PC-3 (cell line): ENCODE data around the gene MPPED1.

Experiments used
- CTCF ChIP-seq: fragments of 300-600 bp; sonication (generic); conservative IDR thresholded peaks from 2 replicates; pipeline ENCODE4 v1.5.1; 2017; ENCODE audit warnings: antibody characterized with exemption, low read depth, mild to moderate bottlenecking, low read length
- EZH2 ChIP-seq: fragments of 300-600 bp; sonication (generic); IDR thresholded peaks from one replicate; pipeline ENCODE4 v1.6.1; 2017; ENCODE audit warnings: antibody characterized with exemption, mild to moderate bottlenecking, low read length; ENCODE audit not compliant: unreplicated experiment
- EZH2phosphoT487 ChIP-seq: fragments of 300-600 bp; sonication (generic); IDR thresholded peaks from 2 replicates; pipeline ENCODE4 v1.6.1; 2018; ENCODE audit warnings: mild to moderate bottlenecking, antibody characterized with exemption, low read length, borderline replicate concordance

DNA sequence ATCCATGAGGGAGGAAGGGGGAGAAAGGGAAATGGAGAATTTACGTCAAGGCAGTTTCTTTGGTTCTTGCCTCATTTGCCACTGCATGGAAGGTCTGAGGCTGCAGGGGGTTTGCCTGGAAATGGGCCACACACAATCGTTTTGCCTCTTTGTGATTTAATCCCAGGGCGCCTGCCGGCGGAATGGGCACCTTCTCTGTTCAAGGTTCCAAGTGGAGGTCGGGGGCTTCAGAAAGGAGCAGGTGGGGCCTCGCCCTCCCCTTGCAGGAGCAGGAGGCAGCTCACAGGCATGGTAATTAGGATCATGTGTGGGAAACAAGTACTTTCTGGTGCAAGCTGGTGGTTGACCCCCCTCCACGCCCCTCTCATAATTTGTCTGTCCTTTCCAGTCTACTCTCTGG, 29.9 kb downstream of the MPPED1 start:
- TF ChIP-seq CTCF (no peak), EZH2 (no peak), EZH2phosphoT487 (no peak)
